Lower lobe of right lung (tissue), 2 donors: ENCODE data around the gene F13B. TPM values are rescaled to one million over a fixed set of nuclear protein-coding genes. Genes with fewer than 3 reads are reported as not detected.

ENCODE experiments used
- ATAC-seq, 2 donors: fragments of 200-7000 bp; cut with Tn5 transposase; one replicate each; pipeline ENCODE4 v1.9.1; 2020 to 2022; ENCODE audit warnings: mild to moderate bottlenecking in 2 of 2, moderate library complexity in 2 of 2
- DNase-seq: peaks from one replicate; pipeline ENCODE4 v3.0.0-alpha.2; 2020
- H3K27ac ChIP-seq: fragments of 200-600 bp; one replicate; pipeline ENCODE4 v1.8.0; 2022
- H3K27me3 ChIP-seq: fragments of 200-600 bp; one replicate; pipeline ENCODE4 v1.8.0; 2022; ENCODE audit warnings: low read depth
- H3K36me3 ChIP-seq: fragments of 200-600 bp; one replicate; pipeline ENCODE4 v1.8.0; 2022; ENCODE audit warnings: mild to moderate bottlenecking
- H3K4me1 ChIP-seq: fragments of 200-600 bp; one replicate; pipeline ENCODE4 v1.8.0; 2022
- H3K4me3 ChIP-seq: fragments of 200-600 bp; one replicate; pipeline ENCODE4 v1.8.0; 2022; ENCODE audit warnings: mild to moderate bottlenecking
- H3K9me3 ChIP-seq: fragments of 200-600 bp; one replicate; pipeline ENCODE4 v1.8.0; 2022
- intact Hi-C: fragments of 100-400 bp; cut with DNase I; formaldehyde crosslinking; loops from one replicate; pipeline ENCODE4 v1.11.0; 2022
- total RNA-seq: library from RNA; stranded (reverse); fragmentation: NEBNext Ultra II Directional; extraction: Animal tissue kit (Norgen Biotek cat#: 25700); gene quantifications from one replicate; pipeline ENCODE4 v1.2.1, GENCODE V29; 2021
- TF ChIP-seq, protein P1 (sequence below): fragments of 200-600 bp; IDR thresholded peaks from one replicate; pipeline ENCODE4 v1.8.0; 2022; ENCODE audit warnings: antibody characterized with exemption, mild to moderate bottlenecking
- donor health status: DM: no; HTN: yes; CAD: no; lungs with severe emphysema.

The F13B gene
- total RNA-seq, 1 donor from 2014 or later: not detected

DNA sequence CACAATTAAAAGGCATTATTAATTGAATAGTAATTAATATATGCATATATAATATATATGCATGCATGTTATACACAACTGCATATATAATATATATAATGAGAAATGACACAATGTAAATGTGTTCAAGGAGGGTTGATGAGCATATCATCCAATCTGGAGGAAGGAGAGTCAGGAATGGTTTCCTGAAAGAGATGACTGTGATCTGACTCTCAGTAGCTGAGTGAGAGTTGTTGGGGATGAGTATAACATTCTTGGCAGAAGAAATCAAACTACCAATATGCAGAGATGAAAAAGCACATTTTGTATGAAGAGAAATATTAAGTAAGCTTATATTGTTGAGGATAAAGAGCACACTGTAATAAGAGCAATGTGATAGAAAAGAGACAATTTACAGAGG, 37.3 kb downstream of the F13B start:
- TF ChIP-seq, protein P1, sequence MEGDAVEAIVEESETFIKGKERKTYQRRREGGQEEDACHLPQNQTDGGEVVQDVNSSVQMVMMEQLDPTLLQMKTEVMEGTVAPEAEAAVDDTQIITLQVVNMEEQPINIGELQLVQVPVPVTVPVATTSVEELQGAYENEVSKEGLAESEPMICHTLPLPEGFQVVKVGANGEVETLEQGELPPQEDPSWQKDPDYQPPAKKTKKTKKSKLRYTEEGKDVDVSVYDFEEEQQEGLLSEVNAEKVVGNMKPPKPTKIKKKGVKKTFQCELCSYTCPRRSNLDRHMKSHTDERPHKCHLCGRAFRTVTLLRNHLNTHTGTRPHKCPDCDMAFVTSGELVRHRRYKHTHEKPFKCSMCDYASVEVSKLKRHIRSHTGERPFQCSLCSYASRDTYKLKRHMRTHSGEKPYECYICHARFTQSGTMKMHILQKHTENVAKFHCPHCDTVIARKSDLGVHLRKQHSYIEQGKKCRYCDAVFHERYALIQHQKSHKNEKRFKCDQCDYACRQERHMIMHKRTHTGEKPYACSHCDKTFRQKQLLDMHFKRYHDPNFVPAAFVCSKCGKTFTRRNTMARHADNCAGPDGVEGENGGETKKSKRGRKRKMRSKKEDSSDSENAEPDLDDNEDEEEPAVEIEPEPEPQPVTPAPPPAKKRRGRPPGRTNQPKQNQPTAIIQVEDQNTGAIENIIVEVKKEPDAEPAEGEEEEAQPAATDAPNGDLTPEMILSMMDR: no peak
- intact Hi-C loops: no loop called here
- ATAC-seq: no peak

DNA sequence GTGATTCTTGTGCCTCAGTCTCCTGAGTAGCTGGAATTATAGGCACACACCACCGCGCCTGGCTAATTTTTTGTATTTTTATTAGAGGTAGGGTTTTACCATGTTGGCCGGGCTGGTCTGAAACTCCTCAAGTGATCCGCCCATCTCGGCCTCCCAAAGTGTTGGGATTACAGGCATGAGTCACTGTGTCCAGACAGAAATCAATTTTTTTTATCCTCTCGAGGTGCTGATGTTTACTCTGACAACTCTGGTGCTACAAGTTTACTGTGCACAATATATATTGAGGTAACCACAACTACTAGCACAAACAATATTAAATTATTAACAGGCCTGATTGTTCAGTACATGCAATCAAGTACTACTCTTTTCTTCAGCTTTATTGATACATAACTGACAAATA, 39.7 kb downstream of the F13B start:
- Histone ChIP-seq H3K36me3 (no peaks in the 10 kb centered on the region), H3K4me3 (no peak overlapping the region), H3K4me1 (no peaks in the 10 kb centered on the region), H3K9me3 (no peaks in the 10 kb centered on the region), H3K27ac (no peak overlapping the region), H3K27me3 (no peaks in the 10 kb centered on the region)
- ATAC-seq: no peak
- DNase-seq: no peak
- TF ChIP-seq, protein P1: no peak
- intact Hi-C loops: no loop called here

More for the DNA sequence above, 37.3 kb downstream of the F13B start:
- Histone ChIP-seq H3K4me3 (no peak overlapping the region), H3K9me3 (no peaks in the 10 kb centered on the region), H3K36me3 (no peaks in the 10 kb centered on the region), H3K4me1 (no peaks in the 10 kb centered on the region), H3K27ac (no peak overlapping the region), H3K27me3 (no peaks in the 10 kb centered on the region)
- no peak for DNase-seq

DNA sequence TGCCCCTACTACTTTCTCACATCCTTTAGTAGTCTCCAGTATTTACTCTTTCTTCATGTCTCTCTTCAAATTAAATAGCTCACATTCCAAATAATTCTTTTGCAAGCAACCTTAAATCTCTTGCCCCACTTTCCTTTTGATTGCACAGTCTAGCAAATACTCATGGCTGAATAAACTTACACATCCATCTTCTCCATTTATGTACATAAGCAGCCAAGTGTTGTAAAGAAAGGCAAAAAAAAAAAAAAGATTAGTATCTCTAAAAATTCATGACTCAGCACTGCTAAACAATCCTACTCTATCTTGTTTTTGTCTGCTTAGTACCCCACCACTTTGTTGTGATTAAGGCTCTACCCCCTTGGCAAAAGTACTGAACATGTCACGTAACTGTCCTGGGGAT, 42.6 kb downstream of the F13B start:
- Histone ChIP-seq H3K9me3 (no peaks in the 10 kb centered on the region), H3K27ac (no peak overlapping the region), H3K27me3 (no peaks in the 10 kb centered on the region), H3K4me1 (no peaks in the 10 kb centered on the region), H3K4me3 (no peak overlapping the region), H3K36me3 (no peaks in the 10 kb centered on the region)
- ATAC-seq (peak in 1 of 2 donors; percentile 61), DNase-seq (no peak)
- TF ChIP-seq, protein P1: no peak
- intact Hi-C loops: no loop called here

DNA sequence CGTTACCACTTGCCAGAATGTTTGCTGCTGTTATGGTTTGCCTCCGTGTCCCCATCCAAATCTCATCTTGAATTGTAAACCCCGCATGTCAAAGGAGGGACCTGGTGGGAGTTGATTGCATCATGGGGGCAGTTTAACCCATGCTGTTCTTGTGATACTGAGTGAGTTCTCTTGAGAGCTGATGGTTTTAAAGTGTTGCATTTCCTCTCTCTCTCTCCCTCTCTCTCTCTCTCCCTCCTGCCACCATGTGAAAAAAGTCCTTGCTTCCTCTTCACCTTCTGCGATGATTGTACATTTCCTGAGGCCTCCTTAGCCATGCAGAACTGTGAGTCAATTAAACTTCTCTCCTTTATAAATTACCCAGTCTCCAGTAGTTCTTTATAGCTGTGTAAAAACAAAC, 45.3 kb downstream of the F13B start:
- no peak for DNase-seq
- Histone ChIP-seq H3K36me3 (no peaks in the 10 kb centered on the region), H3K4me1 (no peaks in the 10 kb centered on the region), H3K4me3 (no peak overlapping the region), H3K27ac (no peak overlapping the region), H3K27me3 (no peaks in the 10 kb centered on the region), H3K9me3 (no peaks in the 10 kb centered on the region)
- intact Hi-C loops: no loop called here
- no peak for ATAC-seq
- TF ChIP-seq, protein P1: no peak

DNA sequence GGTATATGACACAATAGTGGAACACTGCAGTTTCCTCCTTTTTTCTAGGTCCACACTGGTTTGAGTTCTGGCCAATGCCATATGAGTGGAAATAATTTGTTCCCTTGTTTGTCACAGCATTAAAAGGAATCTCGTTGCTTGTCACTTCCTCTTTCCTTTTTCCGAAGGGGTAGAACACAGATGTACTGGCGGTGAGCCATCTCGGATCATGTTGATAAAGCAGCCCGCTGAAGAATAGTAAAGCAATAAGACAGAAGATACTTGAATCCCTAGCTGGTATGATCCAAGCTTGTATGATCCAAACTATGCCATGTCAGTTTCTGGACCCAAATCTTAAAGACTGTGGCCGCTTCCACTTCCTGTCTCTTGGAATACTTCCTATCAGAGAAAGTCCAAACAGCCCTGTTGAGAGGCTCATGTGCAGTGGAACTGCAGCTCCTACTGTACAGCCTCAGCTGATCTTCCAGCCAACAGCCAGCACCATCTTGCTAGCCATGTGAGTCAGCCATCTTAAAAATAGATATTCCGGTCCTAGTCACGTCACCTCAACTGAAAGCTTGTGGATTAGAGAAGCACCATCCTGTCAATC, 49.4 kb downstream of the F13B start:
- no peaks in the 10 kb centered on the region for H3K9me3 ChIP-seq
- H3K4me3 ChIP-seq: no peak overlapping the region
- DNase-seq (no peak), ATAC-seq (no peak)
- no peaks in the 10 kb centered on the region for H3K4me1 ChIP-seq
- no peaks in the 10 kb centered on the region for H3K36me3 ChIP-seq
- H3K27me3 ChIP-seq: no peaks in the 10 kb centered on the region
- intact Hi-C loops: no loop called here
- no peak overlapping the region for H3K27ac ChIP-seq
- TF ChIP-seq, protein P1: no peak
